ENCODE results near the gene OPCML. TPM values are rescaled to one million over a fixed set of nuclear protein-coding genes. Genes with fewer than 3 reads are reported as not detected.

Gene OPCML
- total RNA-seq, 1 experiment from 2014 or later = 0.94 TPM

- Mint-ChIP-seq H3K9me3 (peaks cover 6 to 7% of the 10 kb centered on the region in 2 experiments; a peak in 4 of 5 replicates), H3K27me3 (ENCODE audit: low read depth) (no peaks in the 10 kb centered on the region), H3K36me3 (ENCODE audit: insufficient read depth in 1 of 3, low read depth in 3 of 3) (peaks cover 0 to 10% (median 0%) of the 10 kb centered on the region in 3 experiments; a peak in 3 of 7 replicates), H3K4me1 (peaks cover 12 to 16% of the 10 kb centered on the region in 2 experiments), H3K4me3 (no peak overlapping the region; a peak in 1 of 5 replicates), H3K27ac (no peak overlapping the region)
- no peak overlapping the region for H4K5ac ChIP-seq (ENCODE audit: insufficient read length, low read depth, low read length)
- no peak overlapping the region for H4K8ac ChIP-seq (replicated peaks; ENCODE audit: insufficient read length, low read depth, low read length)
- H3K4ac ChIP-seq (ENCODE audit: low read depth, low read length) = no peak overlapping the region
- no peaks in the 10 kb centered on the region for H3K79me1 ChIP-seq (ENCODE audit: insufficient read depth, low read depth, low read length, poor library complexity, severe bottlenecking)
- H2BK20ac ChIP-seq (ENCODE audit: low read depth, low read length, poor library complexity, severe bottlenecking) = no peak overlapping the region
- no peak overlapping the region for H2AK5ac ChIP-seq (ENCODE audit: insufficient read length, low read length)
- H2BK120ac ChIP-seq (ENCODE audit: low read depth, low read length, poor library complexity, severe bottlenecking) = no peak overlapping the region
- H3K14ac ChIP-seq (ENCODE audit: insufficient read depth, low read length) = no peak overlapping the region
- no CpG with 5 or more reads among the region's 4 CpGs for WGBS (ENCODE audit: extremely low coverage, insufficient read length, low lambda C conversion rate)
- no peaks in the 10 kb centered on the region for H4K20me1 ChIP-seq (ENCODE audit: control insufficient read depth, insufficient read depth, insufficient read length)
- no peak overlapping the region for H4K91ac ChIP-seq (ENCODE audit: insufficient read length, low read depth, low read length)
- H3K23ac ChIP-seq (ENCODE audit: insufficient read length, low read depth, low read length) = no peak overlapping the region
- no peak overlapping the region for H2BK12ac ChIP-seq (ENCODE audit: insufficient read length, low read depth, low read length)
- no peak overlapping the region for H3T11ph ChIP-seq (ENCODE audit: low read length)
- no peak overlapping the region for H3K4me2 ChIP-seq (ENCODE audit: insufficient read depth, insufficient read length, low read length)
- no peak overlapping the region for H3K56ac ChIP-seq (ENCODE audit: insufficient read length, low read depth, low read length)
- H2AFZ ChIP-seq (ENCODE audit: low read length) = no peak overlapping the region
- no peaks in the 10 kb centered on the region for H3K27me3 ChIP-seq (ENCODE audit: insufficient read depth, low read length)
- no peak overlapping the region for H3K27ac ChIP-seq (ENCODE audit: insufficient read length, low read depth, low read length)
- no peaks in the 10 kb centered on the region for H3K23me2 ChIP-seq (ENCODE audit: insufficient read length, low read depth, low read length, poor library complexity, severe bottlenecking)
- TF ChIP-seq CTCF (conservative IDR thresholded peaks at IDR 0.05) = no peak
- no peak overlapping the region for H2BK5ac ChIP-seq (ENCODE audit: insufficient read length, low read length)
- H3K9me3 ChIP-seq (ENCODE audit: control insufficient read depth, low read depth, low read length) = no peaks in the 10 kb centered on the region
- no peak overlapping the region for H2BK15ac ChIP-seq (ENCODE audit: low read depth, low read length)
- no peak overlapping the region for H3K18ac ChIP-seq (ENCODE audit: insufficient read length, low read depth, low read length)
- H3K4me1 ChIP-seq (ENCODE audit: insufficient read depth, low read length) = no peaks in the 10 kb centered on the region; the same call in 1 of the 2 replicates
- no peak overlapping the region for H3K9ac ChIP-seq (ENCODE audit: extremely low read depth, insufficient read length, low read length)
- no peaks in the 10 kb centered on the region for H3K79me2 ChIP-seq (ENCODE audit: insufficient read depth, low read length)
- no peak for DNase-seq
These were observed 728.0 kb downstream of the OPCML start for GRCh38 chr11:132804258-132804657.

Measured in H9 (cell line).